T-helper 22 cell (primary cell): ENCODE data around the gene SLC39A8.
"Not testable (repeated sequence)": the region's sequence is repeated elsewhere in the genome, so short reads cannot be mapped to it uniquely, and the experiment has no call there.

ENCODE experiments used
- DNase-seq: peaks from one replicate; pipeline ENCODE4 v3.0.0-alpha.2; 2020; ENCODE audit warnings: low read depth

SLC39A8 gene

DNA sequence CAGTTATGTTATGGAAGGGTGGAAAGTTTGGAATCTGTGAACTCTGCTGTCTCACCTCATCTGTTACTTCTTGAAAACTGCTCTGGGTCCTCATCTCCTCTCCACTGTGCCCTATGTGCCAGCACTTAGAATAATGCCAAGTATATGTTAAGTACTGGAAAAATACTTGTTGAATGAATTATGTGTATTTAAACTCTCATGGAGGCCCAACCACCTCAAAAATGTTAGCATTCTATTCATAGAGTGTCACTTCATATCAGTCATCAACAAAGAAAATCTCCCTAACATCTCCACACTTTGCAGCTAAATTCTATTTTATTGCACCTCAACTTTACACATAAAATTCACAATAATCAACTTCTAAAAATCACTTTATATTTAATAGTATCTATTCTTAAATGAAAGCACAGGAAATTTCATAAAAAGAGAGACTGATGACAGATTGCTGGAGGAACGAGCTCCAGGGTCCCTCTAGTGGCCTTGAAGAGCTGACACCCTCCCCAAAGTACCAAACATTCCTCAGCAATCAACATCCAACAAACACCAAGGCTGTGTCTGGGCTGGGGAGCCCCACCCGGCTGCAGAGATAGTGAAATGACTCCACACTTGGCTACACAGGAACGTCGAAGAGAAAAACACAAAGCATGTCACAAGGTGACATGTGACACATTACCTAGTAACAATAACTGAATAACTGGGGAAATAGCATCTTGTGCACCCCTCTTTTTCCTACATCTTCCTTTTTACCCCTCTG lies 45.8 kb downstream of the SLC39A8 start:
- no peak for DNase-seq

DNA sequence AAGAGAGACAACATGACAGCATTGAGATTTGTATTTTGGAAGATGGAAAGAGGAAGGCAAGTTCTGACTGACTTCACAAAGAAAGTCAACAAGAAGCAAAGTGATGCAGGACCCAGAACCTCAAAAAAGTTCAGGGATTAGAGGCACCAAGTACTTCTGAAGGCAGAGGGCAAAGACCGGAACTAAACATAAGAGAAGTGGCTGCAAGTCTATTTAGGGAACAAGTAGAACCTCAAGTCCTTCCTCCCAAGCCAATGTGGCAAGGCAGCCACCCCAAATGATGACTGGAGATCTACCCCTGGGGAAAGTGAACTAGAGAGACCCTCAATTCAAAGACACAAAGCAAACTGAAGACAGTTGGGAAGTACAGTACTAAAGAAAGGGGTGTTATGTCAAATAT lies 46.6 kb downstream of the SLC39A8 start:
- no peak for DNase-seq

DNA sequence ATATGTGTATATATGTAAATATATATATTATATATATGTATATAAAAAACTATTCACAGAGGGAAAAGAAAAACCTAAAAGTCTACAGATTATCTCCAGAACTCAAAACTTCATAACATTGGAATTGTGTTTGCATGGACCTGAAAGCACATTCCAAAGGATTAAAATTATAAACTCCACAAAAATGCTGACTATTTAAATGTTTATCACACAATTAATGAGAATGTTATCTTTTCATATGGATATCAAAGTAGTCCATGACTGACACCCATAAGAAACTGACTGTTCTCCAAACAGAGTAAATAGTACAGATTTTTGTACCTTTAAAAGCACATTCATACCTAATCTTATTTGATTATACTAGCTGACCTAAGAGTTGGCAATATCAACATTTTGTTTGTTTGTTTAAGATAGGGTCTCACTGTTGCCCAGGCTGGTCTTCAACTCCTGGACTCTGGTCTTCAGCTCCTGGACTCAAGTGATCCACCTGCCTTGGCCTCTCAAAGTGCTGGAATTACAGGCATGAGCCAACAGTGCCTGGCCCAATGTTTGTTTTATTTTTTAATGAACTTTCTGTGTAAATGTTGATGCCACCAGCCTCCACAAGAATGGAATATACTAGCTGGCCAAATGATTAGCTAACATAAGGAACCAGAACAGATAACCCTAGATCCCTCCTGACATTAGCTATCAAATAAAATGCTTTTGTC lies 50.0 kb downstream of the SLC39A8 start:
- no peak for DNase-seq

DNA sequence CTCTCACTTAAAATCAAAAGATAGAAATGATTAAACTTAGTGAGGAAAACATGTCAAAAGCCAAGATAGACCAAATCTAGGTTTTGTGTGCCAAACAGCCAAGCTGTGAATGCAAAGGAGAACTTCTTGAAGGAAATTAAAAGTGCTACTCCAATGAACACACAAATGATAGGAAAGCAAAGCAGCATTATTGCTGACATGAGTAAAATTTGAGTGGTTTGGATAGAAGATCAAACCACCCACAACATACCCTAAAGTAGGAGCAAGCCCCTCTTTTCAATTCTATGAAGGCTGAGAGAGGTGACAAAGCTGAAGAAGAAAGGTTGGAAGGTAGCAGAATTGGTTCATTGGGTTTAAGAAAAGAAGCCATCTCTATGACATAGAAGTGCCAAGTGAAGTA lies 56.8 kb downstream of the SLC39A8 start:
- DNase-seq, result no peak

DNA sequence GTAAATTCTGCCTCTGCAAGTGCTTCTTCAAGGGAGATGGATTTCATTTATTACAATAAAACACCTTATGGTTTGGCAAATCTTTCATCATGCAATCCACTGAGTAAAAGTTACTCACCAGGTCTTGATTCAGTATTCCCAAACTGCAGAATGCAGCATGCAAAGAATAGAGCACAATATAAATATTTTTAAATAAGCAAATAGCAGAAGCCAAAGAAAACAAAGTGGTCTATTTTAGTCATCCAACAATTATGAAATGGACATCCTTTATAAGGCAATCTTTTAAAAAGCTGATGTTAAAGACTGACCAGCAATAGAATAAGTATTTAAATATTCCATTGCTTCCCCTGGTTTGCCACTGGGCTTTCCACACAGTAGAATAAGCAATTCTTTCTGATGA lies 59.5 kb downstream of the SLC39A8 start:
- DNase-seq, result no peak

DNA sequence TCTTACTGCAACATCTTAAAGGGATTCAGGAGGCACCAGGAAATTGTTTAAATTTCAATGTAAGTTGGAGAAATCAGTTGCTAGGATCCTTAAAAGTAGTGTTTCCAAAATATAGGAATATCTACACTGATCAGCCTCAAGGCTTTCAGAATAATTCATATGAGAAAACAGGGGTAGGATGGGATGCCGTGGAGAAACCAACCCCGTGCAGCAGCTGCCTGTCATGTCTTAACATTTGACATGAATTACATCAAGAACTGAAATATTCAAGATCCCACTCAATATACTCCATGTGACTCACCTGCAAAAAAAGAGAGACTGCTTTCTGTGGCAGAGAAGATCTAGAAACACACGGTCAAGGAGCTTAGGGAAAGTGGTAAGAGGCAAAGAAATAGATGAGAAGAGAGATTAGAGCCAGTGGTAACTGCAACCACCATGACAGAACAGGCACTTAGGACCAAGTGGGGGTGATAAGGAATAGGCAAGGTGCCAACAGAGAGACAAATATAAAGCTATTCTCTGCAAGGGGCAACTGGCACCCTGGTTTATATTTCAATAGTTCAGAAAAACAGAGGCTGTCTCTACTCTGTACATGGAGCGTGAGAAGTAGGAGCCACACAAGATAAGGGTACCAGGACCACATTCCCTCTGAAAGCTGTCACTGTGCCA lies 64.0 kb downstream of the SLC39A8 start:
- DNase-seq, result no peak

DNA sequence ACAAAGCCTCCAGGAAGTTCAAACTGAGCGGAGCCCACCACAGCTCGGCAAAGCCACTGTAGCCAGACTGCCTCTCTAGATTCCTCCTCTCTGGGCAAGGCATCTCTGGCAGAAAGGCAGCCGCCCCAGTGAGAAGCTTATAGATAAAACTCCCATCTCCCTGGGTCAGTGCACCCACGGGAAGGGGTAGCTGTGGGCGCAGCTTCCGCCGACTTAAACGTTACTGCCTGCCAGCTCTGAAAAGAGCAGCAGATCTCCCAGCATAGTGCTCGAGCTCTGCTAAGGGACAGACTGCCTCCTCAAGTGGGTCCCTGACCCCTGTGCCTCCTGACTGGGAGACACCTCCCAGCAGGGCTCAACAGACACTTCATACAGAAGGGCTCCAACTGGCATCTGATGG lies 72.0 kb downstream of the SLC39A8 start:
- not testable (repeated sequence) for DNase-seq

DNA sequence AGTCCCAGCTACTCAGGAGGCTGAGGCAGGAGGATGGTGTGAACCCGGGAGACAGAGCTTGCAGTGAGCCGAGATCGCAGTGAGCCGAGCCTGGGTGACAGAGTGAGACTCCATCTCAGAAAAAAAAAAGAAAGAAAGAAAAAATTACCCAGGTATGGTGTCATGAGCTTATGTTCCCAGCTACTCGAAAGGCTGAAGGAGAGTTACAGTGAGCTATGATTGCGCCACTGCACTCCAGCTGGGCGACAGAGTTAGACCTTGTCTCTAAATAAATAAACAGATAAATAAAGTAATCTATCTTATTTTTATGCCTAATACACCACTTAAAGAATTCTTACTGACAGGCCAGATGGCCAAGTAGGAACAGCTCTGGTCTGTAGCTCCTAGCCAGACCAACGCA lies 73.0 kb downstream of the SLC39A8 start:
- no peak for DNase-seq

DNA sequence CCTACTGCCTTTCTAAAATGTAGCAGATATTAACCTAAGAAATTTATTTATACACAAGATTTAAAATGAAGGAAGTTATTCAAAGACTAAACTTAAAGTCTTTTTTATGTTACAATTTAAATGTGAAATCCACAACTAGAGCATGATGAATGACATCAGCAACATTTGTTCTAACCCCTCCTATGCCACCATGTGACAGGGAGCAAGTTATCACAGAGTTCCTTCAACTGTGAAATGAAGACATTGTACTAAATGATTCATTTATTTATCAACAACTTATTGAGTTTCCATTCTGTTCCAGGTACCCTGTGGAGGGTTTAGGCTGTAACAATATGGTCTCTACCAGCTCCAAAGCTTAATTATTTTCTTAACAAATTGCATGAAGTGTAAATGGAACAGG lies 76.9 kb downstream of the SLC39A8 start:
- no peak for DNase-seq

DNA sequence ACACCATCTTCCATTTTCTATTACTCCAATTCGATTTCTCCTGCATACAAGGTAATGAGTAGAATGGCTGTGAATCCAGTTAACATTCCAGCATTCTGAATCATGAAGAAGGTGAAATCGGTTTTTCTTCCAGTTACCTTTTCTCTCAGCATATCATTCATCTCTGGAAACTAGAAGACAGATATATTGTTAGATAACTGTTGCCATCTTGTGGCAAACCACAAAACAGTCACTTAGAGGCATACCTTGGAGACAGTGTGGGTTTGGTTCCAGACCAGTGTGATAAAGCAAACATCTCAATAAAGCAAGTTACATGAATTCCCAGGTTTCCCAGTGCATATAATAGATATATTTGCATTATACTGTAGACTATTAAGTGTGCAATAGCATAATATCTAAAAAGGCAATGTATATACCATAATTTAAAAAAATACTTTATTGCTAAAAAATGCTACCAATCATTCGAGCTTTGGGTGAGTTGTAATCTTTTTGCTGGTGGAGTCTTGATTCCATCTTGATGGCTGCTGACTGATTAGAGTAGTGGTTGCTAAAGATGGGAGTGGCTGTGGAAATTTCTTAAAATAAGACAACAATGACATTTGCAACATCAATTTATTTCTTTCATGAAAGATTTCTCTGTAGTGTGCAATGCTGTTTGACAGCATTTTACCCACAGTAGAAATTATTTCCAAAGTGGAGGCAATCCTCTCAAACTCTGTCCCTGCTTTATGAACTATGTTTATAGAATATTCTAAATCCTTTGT lies 82.1 kb downstream of the SLC39A8 start:
- DNase-seq, result no peak

DNA sequence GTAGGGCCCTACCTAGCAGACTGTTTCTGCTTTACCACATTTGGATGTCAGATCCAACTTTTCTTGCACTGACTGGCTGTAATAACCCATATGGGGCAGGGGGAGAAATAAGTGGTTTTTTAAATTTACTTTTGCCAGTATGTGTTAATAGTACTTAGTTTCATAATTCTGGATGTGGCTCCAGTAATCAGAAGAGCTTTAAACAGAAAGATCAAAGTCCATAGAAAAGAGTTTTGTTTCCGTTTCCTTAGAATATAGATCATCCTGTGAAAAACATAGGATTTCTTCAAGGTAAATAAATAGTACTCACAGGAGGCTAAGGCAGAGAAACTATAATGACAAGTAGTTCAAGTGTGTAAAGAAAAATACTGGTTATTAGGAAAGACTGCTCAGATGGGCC lies 85.6 kb downstream of the SLC39A8 start:
- DNase-seq, result no peak

DNA sequence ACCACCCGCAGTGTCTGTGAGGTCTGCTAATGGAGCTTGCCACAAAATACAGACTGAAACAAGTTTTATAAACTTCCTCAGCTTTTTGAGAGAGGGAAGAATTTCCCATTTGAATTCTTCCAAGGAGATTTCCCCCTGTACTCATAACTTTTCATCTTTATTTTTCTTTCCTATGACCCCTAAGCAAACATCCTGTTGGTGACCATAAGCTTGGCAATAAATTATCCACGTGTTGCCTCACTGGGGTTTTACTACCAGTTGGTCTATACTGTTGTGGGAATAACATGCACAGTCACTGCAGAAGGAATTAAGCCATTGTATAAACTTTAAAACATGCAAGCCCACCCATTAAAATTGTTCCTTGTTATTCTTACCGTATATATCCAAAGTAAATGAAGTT lies 86.2 kb downstream of the SLC39A8 start:
- DNase-seq, result no peak

DNA sequence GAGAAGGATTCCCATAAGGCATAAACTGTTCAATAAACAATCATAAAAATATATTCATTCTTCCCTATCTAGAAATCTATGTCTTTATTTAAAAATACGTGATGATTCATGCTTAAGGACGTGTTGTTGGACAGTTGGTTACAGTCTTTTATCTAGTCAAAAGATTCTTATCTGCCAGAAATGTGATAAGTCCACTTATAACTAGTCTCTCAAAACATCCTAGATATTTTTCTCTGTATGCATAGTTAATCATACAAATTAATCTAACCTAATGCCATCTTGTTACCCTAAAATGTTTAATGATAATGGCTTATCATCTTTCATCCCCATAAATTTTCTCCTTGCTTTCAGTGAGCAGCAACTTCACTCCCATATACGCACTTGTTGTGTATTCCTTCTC lies 89.0 kb downstream of the SLC39A8 start:
- DNase-seq, result no peak

DNA sequence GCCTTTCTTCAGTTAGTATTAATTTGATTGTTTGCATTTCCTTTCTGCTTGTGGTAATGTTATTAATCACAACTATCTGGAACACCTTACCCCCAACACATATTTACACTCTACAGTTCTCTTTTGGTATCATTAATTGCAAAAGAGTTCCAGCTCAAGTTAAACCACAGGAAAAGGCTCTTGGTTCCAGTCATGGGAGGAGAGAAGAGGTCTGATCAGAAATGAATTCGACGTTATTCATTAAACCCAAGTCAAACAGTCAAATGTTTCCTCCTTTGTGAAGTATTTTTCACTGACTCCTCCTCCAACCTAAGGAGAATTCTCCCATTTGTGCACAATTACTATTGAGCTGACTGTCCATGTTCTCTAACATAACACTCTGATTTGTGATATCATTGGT lies 91.4 kb downstream of the SLC39A8 start:
- DNase-seq, result no peak

DNA sequence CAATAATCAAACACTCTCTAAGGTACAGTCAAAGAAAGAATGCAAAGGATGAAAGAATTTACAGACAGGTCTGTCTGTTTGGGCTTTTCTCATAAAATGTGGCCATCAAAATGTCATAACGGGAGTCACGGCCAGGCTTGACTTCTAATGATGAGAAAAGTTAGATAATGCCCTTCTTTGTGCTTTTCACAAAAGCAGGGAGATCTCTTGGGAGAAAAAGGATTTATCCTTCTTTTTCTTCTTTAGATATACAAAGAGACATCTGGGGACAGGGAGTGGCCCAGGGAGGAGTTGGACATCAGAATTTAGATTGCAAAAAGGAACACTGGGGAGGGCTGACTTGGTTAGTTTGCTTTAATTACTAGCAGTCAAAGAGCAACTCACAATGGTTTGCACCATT lies 93.1 kb downstream of the SLC39A8 start:
- DNase-seq, result no peak

DNA sequence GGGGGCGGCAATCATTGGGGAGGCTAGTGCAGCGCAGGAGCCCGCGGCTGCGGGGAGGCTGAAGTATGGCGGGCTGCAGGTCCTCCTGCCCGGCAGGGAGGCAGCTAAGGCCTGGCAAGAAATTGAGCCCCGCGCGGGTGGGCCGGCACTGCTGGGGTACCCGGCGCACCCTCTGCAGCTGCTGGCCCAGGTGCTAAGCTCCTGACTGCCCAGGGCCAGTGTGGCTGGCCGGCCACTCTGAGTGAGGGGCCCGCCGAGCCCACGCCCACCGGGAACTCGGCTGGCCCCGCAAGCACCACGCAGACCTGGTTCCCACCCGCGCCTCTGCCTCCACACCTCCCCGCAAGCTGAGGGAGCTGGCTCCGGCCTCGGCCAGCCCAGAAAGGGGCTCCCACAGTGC lies 94.9 kb downstream of the SLC39A8 start:
- DNase-seq, result no peak

DNA sequence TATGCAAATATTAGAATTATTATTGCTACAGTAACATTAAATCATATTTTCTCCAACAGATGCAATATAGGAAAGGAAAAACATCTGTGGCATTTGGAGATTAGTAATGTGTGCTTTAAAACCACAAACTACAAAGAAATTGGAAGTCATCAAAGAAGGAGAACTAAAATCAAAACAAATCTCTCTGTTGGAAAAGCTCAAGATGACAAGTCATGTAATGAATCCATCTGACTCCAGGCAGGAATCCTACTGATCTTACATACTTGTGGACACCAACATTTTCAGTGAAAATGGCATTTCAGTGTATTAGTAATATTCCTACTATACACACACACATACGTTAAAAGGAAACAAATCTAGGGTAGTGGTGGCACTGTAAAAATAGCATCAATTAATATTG lies 98.2 kb downstream of the SLC39A8 start:
- DNase-seq, result no peak

DNA sequence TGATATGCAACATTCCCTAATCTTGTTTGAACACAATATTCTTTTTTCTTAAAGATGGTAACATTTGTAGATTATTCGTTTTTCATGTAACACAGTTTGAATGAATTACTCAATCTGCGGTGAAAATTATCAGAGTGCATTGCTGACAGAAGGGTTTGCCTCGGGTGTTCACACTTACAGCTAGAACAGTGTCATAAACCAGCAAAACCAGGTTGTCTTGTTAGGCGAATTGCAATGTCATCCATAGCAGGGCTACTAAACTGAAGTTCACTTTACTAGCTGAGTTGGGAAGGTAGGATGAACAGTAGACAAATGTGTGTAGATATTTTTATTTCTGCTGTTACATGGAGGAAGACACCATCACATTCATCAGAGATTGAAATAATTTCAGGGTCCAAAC lies 98.9 kb downstream of the SLC39A8 start:
- no peak for DNase-seq

DNA sequence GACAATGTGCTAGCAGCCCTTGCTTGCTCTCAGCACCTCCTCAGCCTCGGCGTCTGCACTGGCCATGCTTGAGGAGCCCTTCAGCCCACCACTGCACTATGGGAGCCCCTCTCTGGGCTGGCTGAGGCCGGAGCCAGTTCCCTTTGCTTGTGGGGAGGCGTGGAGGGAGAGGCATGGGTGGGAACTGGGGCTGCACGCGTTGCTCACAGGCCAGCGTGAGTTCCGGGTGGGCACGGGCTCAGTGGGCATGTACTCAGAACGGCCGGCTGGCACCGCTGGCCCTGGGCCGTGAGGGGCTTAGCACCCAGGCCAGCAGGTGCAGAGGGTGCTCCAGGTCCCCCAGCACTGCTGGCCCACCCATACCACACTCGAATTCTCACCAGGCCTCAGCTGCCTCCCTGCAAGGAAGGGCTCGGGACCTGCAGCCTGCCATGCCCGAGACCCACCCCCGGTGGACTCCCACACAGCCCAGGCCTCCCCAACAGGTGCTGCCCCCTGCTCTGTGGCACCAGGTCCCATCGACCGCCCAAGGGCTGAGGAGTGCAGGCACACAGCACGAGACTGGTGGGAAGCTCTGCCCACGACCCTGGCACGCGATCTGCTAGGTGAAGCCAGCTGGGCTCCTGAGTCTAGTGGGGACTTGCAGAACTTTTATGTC lies 100.3 kb downstream of the SLC39A8 start:
- no peak for DNase-seq

DNA sequence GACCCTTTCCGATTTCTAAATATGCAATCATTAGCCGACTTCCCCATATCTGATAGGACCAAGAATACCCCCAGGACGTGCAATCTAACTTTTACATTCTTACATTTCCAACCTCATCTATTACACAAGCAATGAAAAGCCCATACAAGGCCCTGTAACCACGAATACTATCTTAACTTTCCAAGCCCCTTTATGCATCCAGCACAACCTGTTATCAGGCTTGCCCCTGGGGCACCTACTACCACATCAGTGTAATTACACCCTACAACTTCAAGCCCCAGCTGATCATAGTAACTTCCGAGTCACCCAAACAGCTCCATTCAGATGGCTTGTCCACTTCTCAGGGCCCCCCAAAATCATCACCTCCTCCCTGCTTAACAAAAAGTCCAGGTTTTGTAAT lies 102.0 kb downstream of the SLC39A8 start:
- not testable (repeated sequence) for DNase-seq

DNA sequence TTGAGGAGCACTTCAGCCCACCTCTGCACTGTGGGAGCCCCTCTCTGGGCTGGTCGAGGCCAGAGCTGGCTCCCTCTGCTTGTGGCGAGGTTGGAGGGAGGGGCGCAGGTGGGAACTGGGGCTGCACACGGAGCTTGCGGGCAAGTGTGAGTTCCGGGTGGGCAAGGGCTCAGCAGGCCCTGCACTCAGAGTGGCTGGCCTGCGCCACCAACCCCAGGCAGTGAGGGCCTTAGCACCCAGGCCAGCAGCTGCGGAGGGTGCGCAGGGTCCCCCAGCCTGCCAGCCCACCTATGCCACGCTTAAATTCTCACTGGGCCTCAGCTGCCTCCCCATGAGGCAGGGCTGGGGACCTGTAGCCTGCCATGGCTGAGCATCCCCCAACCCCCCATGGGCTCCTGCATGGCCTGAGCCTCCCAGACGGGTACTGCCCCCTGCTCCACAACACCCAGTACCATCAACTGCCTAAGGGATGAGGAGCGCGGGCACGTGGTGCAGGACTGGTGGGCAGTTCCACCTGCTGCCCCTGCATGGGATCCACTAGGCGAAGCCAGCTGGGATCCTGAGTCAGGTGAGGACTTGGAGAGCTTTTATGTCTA lies 110.9 kb downstream of the SLC39A8 start:
- no peak for DNase-seq

DNA sequence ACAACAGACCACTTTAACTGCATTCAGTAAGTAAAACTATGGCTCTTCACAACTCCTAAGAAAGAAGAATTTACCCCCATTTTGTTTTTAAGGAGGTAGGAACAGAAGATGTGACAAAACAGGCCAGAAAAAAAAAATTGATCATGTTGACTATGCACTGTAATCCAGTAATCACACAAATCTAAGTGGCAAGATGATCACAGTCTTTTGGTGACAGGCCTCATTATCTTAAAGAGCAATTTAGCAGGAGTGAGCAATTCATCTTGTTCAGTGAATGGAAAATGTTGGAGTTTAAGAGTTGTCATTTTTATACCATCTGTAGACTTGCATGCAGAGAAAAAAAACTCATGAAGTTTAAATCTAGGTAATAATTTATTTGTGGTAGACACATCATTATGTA lies 115.1 kb downstream of the SLC39A8 start:
- no peak for DNase-seq
